ENCODE results near the gene TTN.

DNA sequence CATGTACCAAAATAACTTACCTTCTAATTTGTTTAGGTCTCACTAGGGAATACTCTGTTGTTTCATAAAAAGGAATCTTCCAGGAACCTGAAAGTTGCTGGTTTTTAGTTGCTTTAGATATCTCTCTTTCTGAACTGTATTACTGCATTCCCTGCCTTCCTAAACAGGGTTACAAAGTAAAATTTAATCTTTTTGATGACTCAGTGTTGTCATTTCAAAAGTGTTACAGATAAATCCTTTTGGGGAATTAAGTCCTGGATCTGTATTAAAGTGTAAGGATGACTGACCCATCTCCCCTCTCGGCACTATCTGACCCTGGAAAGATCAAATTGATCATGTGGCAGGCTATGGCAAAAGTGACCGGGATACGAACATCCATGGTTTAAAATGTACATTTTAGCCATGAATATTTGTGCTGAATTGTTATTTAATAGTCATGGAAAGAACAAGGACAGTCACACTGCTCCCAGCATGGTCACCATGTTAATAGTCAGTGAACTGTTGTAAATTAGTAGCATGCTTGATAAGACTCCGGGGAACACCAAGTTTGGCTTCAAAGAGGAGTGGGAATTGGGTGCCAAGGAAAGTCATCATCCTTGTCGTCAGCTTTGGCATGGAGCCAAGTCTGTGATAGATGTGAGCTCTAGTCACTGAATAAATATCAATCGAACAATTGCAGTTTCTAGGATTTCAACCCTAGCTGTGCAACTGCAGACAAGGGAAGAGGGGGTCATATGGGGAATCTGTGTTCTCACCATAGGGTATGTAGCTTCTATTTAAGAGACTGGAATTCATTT is 322.8 kb downstream of the TTN start:
- no peak for TF ChIP-seq EZH2phosphoT487 (IDR thresholded peaks at IDR 0.05; ENCODE audit: borderline replicate concordance)
- TF ChIP-seq, protein P1, sequence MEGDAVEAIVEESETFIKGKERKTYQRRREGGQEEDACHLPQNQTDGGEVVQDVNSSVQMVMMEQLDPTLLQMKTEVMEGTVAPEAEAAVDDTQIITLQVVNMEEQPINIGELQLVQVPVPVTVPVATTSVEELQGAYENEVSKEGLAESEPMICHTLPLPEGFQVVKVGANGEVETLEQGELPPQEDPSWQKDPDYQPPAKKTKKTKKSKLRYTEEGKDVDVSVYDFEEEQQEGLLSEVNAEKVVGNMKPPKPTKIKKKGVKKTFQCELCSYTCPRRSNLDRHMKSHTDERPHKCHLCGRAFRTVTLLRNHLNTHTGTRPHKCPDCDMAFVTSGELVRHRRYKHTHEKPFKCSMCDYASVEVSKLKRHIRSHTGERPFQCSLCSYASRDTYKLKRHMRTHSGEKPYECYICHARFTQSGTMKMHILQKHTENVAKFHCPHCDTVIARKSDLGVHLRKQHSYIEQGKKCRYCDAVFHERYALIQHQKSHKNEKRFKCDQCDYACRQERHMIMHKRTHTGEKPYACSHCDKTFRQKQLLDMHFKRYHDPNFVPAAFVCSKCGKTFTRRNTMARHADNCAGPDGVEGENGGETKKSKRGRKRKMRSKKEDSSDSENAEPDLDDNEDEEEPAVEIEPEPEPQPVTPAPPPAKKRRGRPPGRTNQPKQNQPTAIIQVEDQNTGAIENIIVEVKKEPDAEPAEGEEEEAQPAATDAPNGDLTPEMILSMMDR (conservative IDR thresholded peaks at IDR 0.05; ENCODE audit: low read length), result no peak
